NCI-H146 (cell line): Measurements from ENCODE around the gene PROX1.
"Not testable (repeated sequence)": the region's sequence is repeated elsewhere in the genome, so short reads cannot be mapped to it uniquely, and the experiment has no call there.

Experiments used
- DNase-seq: peaks from one replicate; lab custom pipeline; 2025; lab: John Stamatoyannopoulos, UW

Gene PROX1

GRCh38 chr1:214071469-214071868 is 83.7 kb downstream of the PROX1 start:
- DNase-seq, result no peak

GRCh38 chr1:214072426-214073157 is 84.8 kb downstream of the PROX1 start:
- no peak for DNase-seq

- DNase-seq, result no peak
Measured at GRCh38 chr1:214074477-214074876, 86.7 kb downstream of the PROX1 start.

DNA sequence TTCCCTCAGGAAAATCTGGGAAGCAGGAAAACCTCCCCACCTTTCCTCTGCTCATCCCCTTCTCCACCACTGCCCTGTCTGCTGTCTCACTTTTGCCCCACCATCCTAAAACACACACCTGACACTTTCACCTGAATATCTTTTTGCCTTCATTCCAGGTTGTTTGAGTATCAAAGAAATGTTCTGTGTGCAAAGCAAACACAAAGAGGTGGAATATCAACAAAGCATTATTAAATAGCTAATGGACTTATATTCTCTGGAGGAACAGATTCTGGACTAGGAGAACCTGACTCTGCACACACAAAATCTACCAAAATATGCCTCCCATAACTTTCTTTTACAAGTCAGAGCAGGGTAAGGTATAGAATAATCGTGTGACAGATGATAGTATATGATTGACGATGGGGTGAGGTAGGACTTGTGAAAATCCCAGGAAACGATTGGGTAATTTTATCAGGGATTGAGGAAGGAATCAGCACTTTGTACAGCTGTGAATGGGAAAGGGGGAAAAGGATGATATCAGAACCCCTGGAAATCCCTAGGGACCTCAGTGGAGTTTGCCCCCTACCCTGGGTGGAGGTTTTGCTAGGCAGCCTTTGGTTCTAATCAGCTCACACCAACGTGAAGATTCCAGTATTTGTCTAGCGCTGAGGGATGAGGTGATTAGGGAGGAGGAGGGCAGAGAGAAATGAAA is 87.7 kb downstream of the PROX1 start:
- no peak for DNase-seq

DNA sequence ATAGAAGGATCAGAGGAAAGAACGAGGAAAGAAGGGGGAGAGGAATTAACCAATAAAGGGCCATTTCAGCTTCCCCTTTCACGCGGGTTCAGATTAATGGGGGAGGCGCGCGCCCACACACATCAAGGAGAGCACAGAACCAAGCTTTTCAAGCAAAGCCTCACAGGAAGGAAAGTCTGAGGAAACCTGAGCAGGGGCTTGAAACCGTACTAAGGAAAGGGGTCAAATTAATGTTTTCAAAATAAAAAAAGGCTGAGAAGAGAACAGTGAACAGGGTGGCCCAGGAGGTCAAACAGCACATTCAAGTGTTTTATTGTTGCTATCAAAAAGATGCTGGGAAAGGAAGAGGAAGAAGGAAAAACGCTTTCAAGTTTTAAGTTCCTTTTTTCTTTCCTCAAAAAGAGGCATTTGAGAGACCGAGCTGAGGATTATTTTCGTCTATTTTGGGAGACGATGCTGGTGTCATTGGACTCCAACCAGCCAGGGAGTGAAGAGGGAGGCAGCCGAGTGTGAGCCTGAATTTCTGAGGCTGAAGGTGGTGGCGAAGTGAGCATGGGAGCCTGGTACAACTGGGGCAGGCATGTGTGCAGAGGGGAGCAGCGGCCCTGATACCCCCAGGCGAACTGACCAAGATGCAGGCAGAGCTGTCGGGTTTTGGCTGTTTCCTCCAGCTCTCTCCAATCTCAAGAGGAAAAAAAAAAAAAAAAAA is 88.4 kb downstream of the PROX1 start:
- DNase-seq, result no peak

GRCh38 chr1:214076708-214077065 is 88.9 kb downstream of the PROX1 start:
- DNase-seq, result no peak

DNA sequence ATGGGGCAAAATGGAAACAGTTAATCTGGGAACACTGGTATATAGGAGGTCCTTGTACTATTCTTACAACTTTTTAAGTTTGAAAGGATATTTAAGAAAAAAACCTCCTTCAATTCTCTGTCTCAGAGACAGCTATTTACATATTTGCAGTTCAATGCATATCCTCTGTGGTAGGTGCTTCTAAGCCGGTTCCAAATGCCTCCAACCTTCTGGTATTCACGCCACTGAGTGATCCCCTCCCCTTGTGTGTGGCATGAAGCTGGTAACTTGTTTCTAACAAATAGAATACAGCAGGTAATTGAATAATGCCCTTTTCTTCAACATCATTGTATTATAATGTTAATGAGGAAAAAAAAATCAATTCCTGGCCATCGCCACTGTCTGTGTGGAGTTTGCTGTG is 91.2 kb downstream of the PROX1 start:
- DNase-seq, result no peak

DNA sequence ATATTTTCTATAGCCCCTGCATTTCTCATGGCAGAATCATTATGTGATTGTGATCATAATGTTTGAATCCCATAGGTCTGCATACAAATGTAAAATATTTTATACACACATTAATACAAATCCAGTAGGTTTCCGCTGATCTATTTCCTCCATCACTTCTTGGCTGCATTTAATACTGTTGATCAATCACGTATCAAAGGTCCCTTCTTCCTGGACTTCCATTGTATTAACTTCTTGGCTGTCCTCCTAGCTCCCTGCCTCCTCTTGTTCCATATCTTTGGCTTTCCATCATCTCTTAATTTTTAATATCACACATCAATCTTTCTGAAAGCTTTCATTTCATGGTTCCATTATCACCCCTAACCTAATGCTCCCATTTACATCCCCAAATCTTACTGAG is 97.6 kb downstream of the PROX1 start:
- no peak for DNase-seq

DNA sequence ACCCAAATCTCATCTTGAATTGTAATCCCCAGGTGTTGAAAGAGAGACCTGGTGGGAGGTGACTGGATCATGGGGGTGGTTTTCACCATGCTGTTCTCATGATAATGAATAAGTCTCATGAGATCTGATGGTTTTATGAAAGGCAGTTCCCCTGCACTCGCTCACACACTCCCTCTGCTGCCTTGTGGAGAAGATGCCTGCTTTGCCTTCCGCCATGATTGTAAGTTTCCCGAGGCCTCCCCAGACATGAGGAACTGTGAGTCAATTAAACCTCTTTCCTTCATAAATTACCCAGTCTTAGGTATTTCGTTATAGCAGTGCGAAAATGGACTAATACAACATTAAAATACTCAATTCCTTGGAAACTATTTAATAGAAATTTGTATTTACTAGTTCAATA is 99.2 kb downstream of the PROX1 start:
- no peak for DNase-seq

- DNase-seq, result not testable (repeated sequence)
Measured at GRCh38 chr1:214089003-214089402, 101.2 kb downstream of the PROX1 start.
